Liver (tissue), 3 donors: ENCODE data around the gene GMPR.

Source experiments
- ATF3 ChIP-seq: IDR thresholded peaks from 2 replicates; pipeline ENCODE4 v1.6.1; 2016; ENCODE audit warnings: antibody characterized with exemption
- CTCF ChIP-seq: fragments of 150-350 bp; IDR thresholded peaks from 2 replicates; pipeline ENCODE4 v1.5.1; 2017; ENCODE audit warnings: improper control_type of control experiment, low read depth, low read length; ENCODE audit not compliant: missing input control
- FOXA1 ChIP-seq: IDR thresholded peaks from 2 replicates; pipeline ENCODE4 v1.6.1; 2016; ENCODE audit warnings: antibody characterized with exemption
- REST ChIP-seq: IDR thresholded peaks from 2 replicates; pipeline ENCODE4 v1.6.1; 2016; ENCODE audit warnings: antibody characterized with exemption, mild to moderate bottlenecking
- RXRA ChIP-seq, 2 donors: IDR thresholded peaks; 2 replicates each; pipeline ENCODE4 v1.6.1; 2017 to 2018; ENCODE audit warnings: antibody characterized with exemption in 2 of 2, mild to moderate bottlenecking in 1 of 2
- TAF1 ChIP-seq: conservative IDR thresholded peaks from 2 replicates; pipeline ENCODE4 v1.6.1; 2016; ENCODE audit warnings: antibody characterized with exemption, mild to moderate bottlenecking
- ZBTB33 ChIP-seq: IDR thresholded peaks from 2 replicates; pipeline ENCODE4 v1.6.1; 2016; ENCODE audit warnings: antibody characterized with exemption
- donor health status: healthy.
- donor health status: healthy.

- TF ChIP-seq FOXA1: no peak
- no peak for TF ChIP-seq RXRA (IDR thresholded peaks at IDR 0.05)
- no peak for TF ChIP-seq CTCF
- no peak for TF ChIP-seq TAF1
- TF ChIP-seq REST: no peak
- no peak for TF ChIP-seq ZBTB33
- no peak for TF ChIP-seq ATF3
Measured at GRCh38 chr6:16252686-16253299, 14.4 kb downstream of the GMPR start.
